SK-N-SH (cell line): ENCODE results near the gene OTOP2. TPM values are rescaled to one million over a fixed set of nuclear protein-coding genes. Genes with fewer than 3 reads are reported as not detected.

Experiments
- CTCF ChIA-PET: fragments of 300-600, 350-600 bp; formaldehyde crosslinking; extraction: SDS; loops from one replicate; lab custom pipeline; 2021; lab: Yijun Ruan, JAX
- POLR2A ChIA-PET: fragments of 350-600 bp; sonication (Branson Sonifier 250); formaldehyde crosslinking; extraction: SDS; loops from one replicate; lab custom pipeline; 2020; ENCODE audit warnings: antibody characterized with exemption, inconsistent platforms; lab: Yijun Ruan, JAX
- DNase-seq: peaks from one replicate; pipeline ENCODE4 v3.0.0; 2012
- H2AFZ ChIP-seq: fragments of 200-600 bp; sonication (generic); 2 replicates; pipeline ENCODE4 v1.8.1; 2016; ENCODE audit warnings: antibody characterized with exemption, mild to moderate bottlenecking, low read depth
- H3F3A ChIP-seq: fragments of 200-600 bp; sonication (generic); replicated peaks from 2 replicates; pipeline ENCODE3; 2016; ENCODE audit warnings: antibody characterized with exemption, mild to moderate bottlenecking; ENCODE audit not compliant: insufficient read depth
- H3K27ac ChIP-seq, 2 experiments: fragments of 200-500 bp in 1 of 2; fragments of 200-600 bp in 1 of 2; sonication (Bioruptor generic) in 1 of 2; sonication (generic), shearing (Covaris generic) in 1 of 2; 2 replicates each; pipeline versions ENCODE4 v1.5.1 to v1.6.1; 2014 to 2016; ENCODE audit warnings: low read depth in 2 of 2, inconsistent platforms in 1 of 2, low read length in 1 of 2, mild to moderate bottlenecking in 1 of 2, mixed read lengths in 1 of 2
- H3K27me3 ChIP-seq: fragments of 200-600 bp; sonication (generic), shearing (Covaris generic); 2 replicates; pipeline ENCODE4 v1.6.1; 2016; ENCODE audit warnings: mixed run types; ENCODE audit not compliant: insufficient read depth
- H3K36me3 ChIP-seq, 2 experiments: fragments of 200-500 bp in 1 of 2; fragments of 200-600 bp in 1 of 2; sonication (Bioruptor generic) in 1 of 2; sonication (generic) in 1 of 2; replicated peaks in 1 of 2; 2 replicates each; pipeline versions ENCODE3 to v1.5.1; 2014 to 2016; ENCODE audit warnings: low read length in 1 of 2, mild to moderate bottlenecking in 1 of 2; ENCODE audit not compliant: insufficient read depth in 2 of 2, control insufficient read depth in 1 of 2
- H3K4me1 ChIP-seq, 2 experiments: fragments of 200-500 bp in 1 of 2; fragments of 200-600 bp in 1 of 2; sonication (Bioruptor generic) in 1 of 2; sonication (generic), shearing (Covaris generic) in 1 of 2; 2 replicates each; pipeline versions ENCODE4 v1.5.1 to v1.6.1; 2014 to 2016; ENCODE audit warnings: low read depth in 1 of 2, low read length in 1 of 2, mixed run types in 1 of 2; ENCODE audit not compliant: insufficient read depth in 2 of 2, control insufficient read depth in 1 of 2
- H3K4me2 ChIP-seq: fragments of 200-600 bp; sonication (generic), shearing (Covaris generic); 2 replicates; pipeline ENCODE4 v1.6.1; 2017; ENCODE audit warnings: mixed run types
- H3K4me3 ChIP-seq, 2 experiments: fragments of 200-500 bp in 1 of 2; fragments of 200-600 bp in 1 of 2; sonication (Bioruptor generic) in 1 of 2; sonication (generic), shearing (Covaris generic) in 1 of 2; 2 replicates each; pipeline versions ENCODE4 v1.5.1 to v1.8.1; 2014 to 2016; ENCODE audit warnings: low read depth in 2 of 2, inconsistent platforms in 1 of 2, low read length in 1 of 2, mild to moderate bottlenecking in 1 of 2, mixed read lengths in 1 of 2, moderate library complexity in 1 of 2
- H3K79me2 ChIP-seq: fragments of 200-600 bp; sonication (generic); 2 replicates; pipeline ENCODE4 v1.8.1; 2017; ENCODE audit warnings: mild to moderate bottlenecking; ENCODE audit not compliant: insufficient read depth
- H3K9ac ChIP-seq: fragments of 200-600 bp; sonication (generic); 2 replicates; pipeline ENCODE4 v1.6.1; 2017; ENCODE audit warnings: mixed run types
- H3K9me2 ChIP-seq: fragments of 200-600 bp; sonication (generic); 2 replicates; pipeline ENCODE4 v1.6.1; 2017; ENCODE audit warnings: mixed run types
- H3K9me3 ChIP-seq: fragments of 200-600 bp; sonication (generic); 2 replicates; pipeline ENCODE4 v1.6.1; 2017; ENCODE audit warnings: mixed run types, mild to moderate bottlenecking, moderate library complexity
- H4K20me1 ChIP-seq: fragments of 200-600 bp; sonication (generic); 2 replicates; pipeline ENCODE4 v1.6.1; 2017; ENCODE audit warnings: mild to moderate bottlenecking, mixed run types; ENCODE audit not compliant: insufficient read depth
- EZH2phosphoT487 ChIP-seq: fragments of 200-600 bp; sonication (generic); IDR thresholded peaks from 2 replicates; pipeline ENCODE4 v1.6.1; 2017; ENCODE audit warnings: low read depth, mixed run types, mild to moderate bottlenecking, antibody characterized with exemption, moderate library complexity, borderline replicate concordance
- GATA2 ChIP-seq: sonication (generic); formaldehyde crosslinking; IDR thresholded peaks from 2 replicates; pipeline ENCODE4 v1.5.0; 2020; ENCODE audit warnings: mild to moderate bottlenecking, missing genetic modification reagents
- MXI1 ChIP-seq: IDR thresholded peaks from 2 replicates; pipeline ENCODE4 v1.6.1; 2012; ENCODE audit warnings: mild to moderate bottlenecking, low read depth, low read length, improper control_type of control experiment
- NFIC ChIP-seq: IDR thresholded peaks from 2 replicates; pipeline ENCODE4 v1.4.0; 2012; ENCODE audit warnings: borderline replicate concordance
- NRF1 ChIP-seq: IDR thresholded peaks from 2 replicates; pipeline ENCODE4 v1.6.1; 2012; ENCODE audit warnings: low read depth, mild to moderate bottlenecking, low read length
- SMC3 ChIP-seq: IDR thresholded peaks from 2 replicates; pipeline ENCODE4 v1.6.1; 2012; ENCODE audit warnings: low read depth, low read length, improper control_type of control experiment
- TEAD4 ChIP-seq: IDR thresholded peaks from 2 replicates; pipeline ENCODE4 v1.4.0; 2012; ENCODE audit warnings: mild to moderate bottlenecking, borderline replicate concordance; ENCODE audit not compliant: insufficient read depth
- WGBS: methylation state at CpG from one replicate; pipeline ENCODE4 v1.1.6; 2017; ENCODE audit warnings: low lambda C conversion rate; 5-methylcytosine and 5-hydroxymethylcytosine counted together
- polyA plus RNA-seq, 3 experiments: library from polyadenylated mRNA; depleted of rRNA; stranded (reverse); fragments of >200 nt; gene quantifications; 2 replicates each; pipeline ENCODE4 v1.2.3, GENCODE V29; 2012
- TF ChIP-seq, protein P1 (sequence below): IDR thresholded peaks from 2 replicates; pipeline ENCODE4 v1.4.0; 2012; ENCODE audit warnings: low read depth, borderline replicate concordance

OTOP2 gene
- polyA plus RNA-seq, 1 of the 3 experiments (the other 2 are of a cell fraction): not detected

DNA sequence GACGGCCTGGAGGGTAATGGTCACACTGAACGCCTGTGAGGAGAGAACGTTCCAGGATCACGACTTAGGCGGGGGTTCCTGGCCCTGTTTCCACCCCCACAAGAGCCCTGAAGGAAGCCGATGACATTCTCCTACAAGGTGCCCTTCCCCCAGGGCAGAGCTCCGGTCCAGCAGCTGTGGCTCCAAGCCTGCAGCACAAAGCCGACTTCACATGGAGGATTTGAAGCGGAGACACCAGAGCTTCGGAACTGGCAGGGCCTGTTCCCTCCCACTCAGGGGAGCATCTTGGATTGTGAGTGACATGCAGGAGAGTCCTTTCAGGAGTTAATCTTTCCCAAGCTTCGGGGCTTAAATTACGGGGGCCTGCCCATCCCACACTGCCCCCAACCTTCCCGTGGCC lies 35.6 kb upstream of the OTOP2 start:
- WGBS: 64% methylated on average over 12 of the region's 13 CpGs
- peaks cover 0 to 5% of the 10 kb centered on the region in 2 experiments; a peak in 1 of 4 replicates for H3K4me1 ChIP-seq
- no peak overlapping the region for H3K9ac ChIP-seq
- H3K4me3 ChIP-seq: no peak overlapping the region
- H3K9me3 ChIP-seq: no peaks in the 10 kb centered on the region
- H3F3A ChIP-seq: no peaks in the 10 kb centered on the region
- POLR2A ChIA-PET: interaction anchor here (0.7 kb wide), 1 partner anchor 295 kb away, joined by 6 read pairs; no protein-coding TSS in a partner anchor
- H2AFZ ChIP-seq: no peak overlapping the region
- DNase-seq: no peak
- CTCF ChIA-PET: interaction anchor here (1.0 to 1.8 kb wide), 6 partner anchors 10 to 69 kb away, joined by 3 to 7 read pairs (median 3); partner anchors contain the start of gene OTOP2
- no peaks in the 10 kb centered on the region for H3K79me2 ChIP-seq
- no peaks in the 10 kb centered on the region for H3K9me2 ChIP-seq
- H3K27ac ChIP-seq: no peak overlapping the region
- no peaks in the 10 kb centered on the region for H3K36me3 ChIP-seq
- H3K4me2 ChIP-seq: no peak overlapping the region
- TF ChIP-seq, protein P1, sequence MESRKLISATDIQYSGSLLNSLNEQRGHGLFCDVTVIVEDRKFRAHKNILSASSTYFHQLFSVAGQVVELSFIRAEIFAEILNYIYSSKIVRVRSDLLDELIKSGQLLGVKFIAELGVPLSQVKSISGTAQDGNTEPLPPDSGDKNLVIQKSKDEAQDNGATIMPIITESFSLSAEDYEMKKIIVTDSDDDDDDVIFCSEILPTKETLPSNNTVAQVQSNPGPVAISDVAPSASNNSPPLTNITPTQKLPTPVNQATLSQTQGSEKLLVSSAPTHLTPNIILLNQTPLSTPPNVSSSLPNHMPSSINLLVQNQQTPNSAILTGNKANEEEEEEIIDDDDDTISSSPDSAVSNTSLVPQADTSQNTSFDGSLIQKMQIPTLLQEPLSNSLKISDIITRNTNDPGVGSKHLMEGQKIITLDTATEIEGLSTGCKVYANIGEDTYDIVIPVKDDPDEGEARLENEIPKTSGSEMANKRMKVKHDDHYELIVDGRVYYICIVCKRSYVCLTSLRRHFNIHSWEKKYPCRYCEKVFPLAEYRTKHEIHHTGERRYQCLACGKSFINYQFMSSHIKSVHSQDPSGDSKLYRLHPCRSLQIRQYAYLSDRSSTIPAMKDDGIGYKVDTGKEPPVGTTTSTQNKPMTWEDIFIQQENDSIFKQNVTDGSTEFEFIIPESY: no peak
- TF ChIP-seq EZH2phosphoT487: no peak
- no peak for TF ChIP-seq MXI1
- no peaks in the 10 kb centered on the region for H4K20me1 ChIP-seq
- H3K27me3 ChIP-seq: peaks cover 51% of the 10 kb centered on the region

- H3F3A ChIP-seq: no peaks in the 10 kb centered on the region
- no peaks in the 10 kb centered on the region for H3K36me3 ChIP-seq
- peaks cover 63% of the 10 kb centered on the region for H3K27me3 ChIP-seq
- CTCF ChIA-PET: interaction anchor here (0.7 to 1.6 kb wide), 6 partner anchors 9 to 71 kb away, joined by 3 to 5 read pairs (median 3); partner anchors contain the start of gene USH1G
- H3K9ac ChIP-seq: no peak overlapping the region
- 69% methylated on average over 7 of the region's 7 CpGs for WGBS
- H3K79me2 ChIP-seq: no peaks in the 10 kb centered on the region
- H3K27ac ChIP-seq: no peak overlapping the region
- peaks cover 0 to 6% of the 10 kb centered on the region in 2 experiments; a peak in 1 of 4 replicates for H3K4me1 ChIP-seq
- no peak overlapping the region for H3K4me3 ChIP-seq
- no peak for TF ChIP-seq TEAD4
- no peak for TF ChIP-seq EZH2phosphoT487
- no peak for TF ChIP-seq NRF1
- TF ChIP-seq, protein P1: no peak
- TF ChIP-seq GATA2 (CRISPR knock-in tag): no peak
- no peak for TF ChIP-seq NFIC
- no peak for TF ChIP-seq SMC3
- TF ChIP-seq, all 33 proteins: peak for 0
- Histone ChIP-seq H3K4me2 (no peak overlapping the region), H2AFZ (no peak overlapping the region), H4K20me1 (no peaks in the 10 kb centered on the region), H3K9me2 (no peaks in the 10 kb centered on the region), H3K9me3 (no peaks in the 10 kb centered on the region)
- DNase-seq: no peak
- POLR2A ChIA-PET: no interaction called here
These were observed 33.5 kb upstream of the OTOP2 start for GRCh38 chr17:74890554-74890953.
